IMR-90 (cell line): Measurements from ENCODE around the gene FMOD. TPM values are rescaled to one million over a fixed set of nuclear protein-coding genes. Genes with fewer than 3 reads are reported as not detected.
A peak's percentile ranks its signal among the peaks of the same experiment; 100 is the strongest.

Experiments
- ATAC-seq: fragments of 200-7000 bp; cut with Tn5 transposase; 2 replicates; pipeline ENCODE4 v1.9.1; 2020; ENCODE audit warnings: low read depth, mild to moderate bottlenecking, moderate library complexity
- BruUV-seq: library from RNA; stranded (reverse); fragments of 400-500 nt; replicated peaks from 2 replicates; lab custom pipeline; 2021; lab: Mats Ljungman, UMichigan
- CTCF ChIA-PET: fragments of 300-600 bp; formaldehyde crosslinking; extraction: SDS; loops from one replicate; lab custom pipeline; 2021; ENCODE audit warnings: antibody characterized with exemption; lab: Yijun Ruan, JAX
- POLR2A ChIA-PET: fragments of 300-600 bp; sonication (Branson Sonifier 250); formaldehyde crosslinking; loops from one replicate; lab custom pipeline; 2022; ENCODE audit warnings: antibody characterized with exemption; ENCODE audit not compliant: unreplicated experiment; lab: Charles Lee
- DNase-seq: peaks from one replicate; pipeline ENCODE4 v3.0.0; 2013
- H2AFZ ChIP-seq: replicated peaks from 2 replicates; pipeline ENCODE3; 2013; ENCODE audit warnings: low read length, mild to moderate bottlenecking; ENCODE audit not compliant: poor library complexity
- H2AK5ac ChIP-seq: 2 replicates; pipeline ENCODE4 v1.6.1; 2013; ENCODE audit warnings: low read depth, low read length, inconsistent platforms
- H2AK9ac ChIP-seq: replicated peaks from 2 replicates; pipeline ENCODE3; 2013; ENCODE audit warnings: mild to moderate bottlenecking, low read depth, low read length, moderate library complexity; ENCODE audit not compliant: poor library complexity
- H2BK120ac ChIP-seq: 2 replicates; pipeline ENCODE4 v1.6.1; 2013; ENCODE audit warnings: low read depth, low read length, inconsistent platforms
- H2BK15ac ChIP-seq: 3 replicates; pipeline ENCODE4 v1.6.1; 2013; ENCODE audit warnings: low read depth, low read length, inconsistent platforms
- H2BK20ac ChIP-seq: 2 replicates; pipeline ENCODE4 v1.6.1; 2013; ENCODE audit warnings: low read depth, mild to moderate bottlenecking, inconsistent platforms, low read length, moderate library complexity
- H2BK5ac ChIP-seq: 2 replicates; pipeline ENCODE4 v1.6.1; 2013; ENCODE audit warnings: mild to moderate bottlenecking, low read depth, low read length, inconsistent platforms; ENCODE audit not compliant: poor library complexity, severe bottlenecking
- H3K14ac ChIP-seq: replicated peaks from 2 replicates; pipeline ENCODE4 v1.6.1; 2013; ENCODE audit warnings: low read depth, low read length, inconsistent platforms
- H3K18ac ChIP-seq: 2 replicates; pipeline ENCODE4 v1.6.1; 2013; ENCODE audit warnings: low read depth, low read length, control low read depth
- H3K23ac ChIP-seq: 2 replicates; pipeline ENCODE4 v1.6.1; 2013; ENCODE audit warnings: low read depth, low read length, inconsistent platforms
- H3K27ac ChIP-seq: 2 replicates; pipeline ENCODE4 v1.5.1; 2013; ENCODE audit warnings: mild to moderate bottlenecking, control low read depth, low read length; ENCODE audit not compliant: insufficient read depth
- H3K27me3 ChIP-seq: 2 replicates; pipeline ENCODE4 v1.6.1; 2013; ENCODE audit warnings: low read length; ENCODE audit not compliant: control insufficient read depth, insufficient read depth
- H3K36me3 ChIP-seq: 2 replicates; pipeline ENCODE4 v1.6.1; 2013; ENCODE audit warnings: low read length, mixed read lengths; ENCODE audit not compliant: control insufficient read depth, insufficient read depth
- H3K4ac ChIP-seq: 2 replicates; pipeline ENCODE4 v1.6.1; 2013; ENCODE audit warnings: low read depth, low read length, inconsistent platforms
- H3K4me1 ChIP-seq: 2 replicates; pipeline ENCODE4 v1.6.1; 2013; ENCODE audit warnings: low read length, mixed read lengths; ENCODE audit not compliant: control insufficient read depth, insufficient read depth
- H3K4me2 ChIP-seq: 2 replicates; pipeline ENCODE4 v1.6.1; 2013; ENCODE audit warnings: low read depth, mild to moderate bottlenecking, control low read depth, low read length, moderate library complexity
- H3K4me3 ChIP-seq: 2 replicates; pipeline ENCODE4 v1.5.1; 2013; ENCODE audit warnings: low read depth, mild to moderate bottlenecking, control low read depth, low read length, moderate library complexity; ENCODE audit not compliant: insufficient read depth
- H3K56ac ChIP-seq: 2 replicates; pipeline ENCODE4 v1.6.1; 2013; ENCODE audit warnings: low read length, inconsistent platforms; ENCODE audit not compliant: insufficient read depth; ENCODE audit errors: extremely low read depth
- H3K79me1 ChIP-seq, 2 experiments: 2 replicates each; pipeline ENCODE4 v1.6.1; 2013; ENCODE audit warnings: low read length in 2 of 2, inconsistent platforms in 1 of 2, low read depth in 1 of 2
- H3K9ac ChIP-seq: 2 replicates; pipeline ENCODE4 v1.6.1; 2013; ENCODE audit warnings: low read depth, low read length, control low read depth
- H3K9me1 ChIP-seq: 2 replicates; pipeline ENCODE4 v1.6.1; 2013; ENCODE audit warnings: low read length, inconsistent platforms; ENCODE audit not compliant: insufficient read depth
- H3K9me3 ChIP-seq: 2 replicates; pipeline ENCODE4 v1.6.1; 2013; ENCODE audit warnings: low read length; ENCODE audit not compliant: control insufficient read depth, insufficient read depth
- H4K20me1 ChIP-seq: 2 replicates; pipeline ENCODE4 v1.6.1; 2013; ENCODE audit warnings: low read length, inconsistent platforms; ENCODE audit not compliant: insufficient read depth
- H4K5ac ChIP-seq: 2 replicates; pipeline ENCODE4 v1.6.1; 2013; ENCODE audit warnings: mild to moderate bottlenecking, low read depth, low read length, control low read depth
- H4K8ac ChIP-seq, 2 experiments: 2 replicates each; pipeline ENCODE4 v1.6.1; 2013; ENCODE audit warnings: low read depth in 2 of 2, low read length in 2 of 2, control low read depth in 1 of 2, inconsistent platforms in 1 of 2
- H4K91ac ChIP-seq: 2 replicates; pipeline ENCODE4 v1.6.1; 2013; ENCODE audit warnings: low read depth, low read length, inconsistent platforms; ENCODE audit not compliant: insufficient read depth
- POLR2A ChIP-seq: IDR thresholded peaks from 2 replicates; pipeline ENCODE4 v1.6.1; 2012; ENCODE audit warnings: mild to moderate bottlenecking, low read depth, low read length
- WGBS, 2 experiments: methylation state at CpG; one replicate each; pipeline versions ENCODE4 v1.1.5 to v1.1.7; 2013; ENCODE audit warnings: missing lambda C conversion rate in 2 of 2; ENCODE audit not compliant: insufficient read length in 1 of 2; ENCODE audit errors: extremely low coverage in 2 of 2; 5-methylcytosine and 5-hydroxymethylcytosine counted together
- dilution Hi-C: fragments of 300-500 bp; cut with HindIII; formaldehyde crosslinking; loops from one replicate; pipeline ENCODE4 v1.14.3; 2018; ENCODE audit warnings: low sequenced_read_pairs; ENCODE audit not compliant: unreplicated experiment
- in situ Hi-C: fragments of 300-500 bp; cut with MboI; formaldehyde crosslinking; loops from 3 replicates; pipeline ENCODE4 v1.14.3; 2019; ENCODE audit warnings: low sequenced_read_pairs, inconsistent platforms, mixed read lengths
- intact Hi-C: fragments of 100-400 bp; cut with micrococcal nuclease; formaldehyde crosslinking; loops from 2 replicates; pipeline ENCODE4 v1.10.0; 2022
- polyA plus RNA-seq, 3 experiments: library from polyadenylated mRNA; depleted of rRNA; stranded (reverse); fragments of >200 nt; gene quantifications; 2 replicates each; pipeline ENCODE4 v1.2.3, GENCODE V29; 2012; ENCODE audit warnings: low replicate concordance in 1 of 3
- total RNA-seq: library from RNA; depleted of rRNA; stranded (reverse); fragments of >200 nt; gene quantifications from 2 replicates; pipeline ENCODE4 v1.2.3, GENCODE V29; 2012
- TF ChIP-seq, protein P1 (sequence below): conservative IDR thresholded peaks from 2 replicates; pipeline ENCODE4 v1.5.1; 2012; ENCODE audit warnings: mild to moderate bottlenecking, low read depth, low read length, improper control_type of control experiment

The FMOD gene
- total and polyA plus RNA-seq, 2 of the 4 experiments (the other 2 are of a cell fraction): 0.18 to 2.7 TPM

DNA sequence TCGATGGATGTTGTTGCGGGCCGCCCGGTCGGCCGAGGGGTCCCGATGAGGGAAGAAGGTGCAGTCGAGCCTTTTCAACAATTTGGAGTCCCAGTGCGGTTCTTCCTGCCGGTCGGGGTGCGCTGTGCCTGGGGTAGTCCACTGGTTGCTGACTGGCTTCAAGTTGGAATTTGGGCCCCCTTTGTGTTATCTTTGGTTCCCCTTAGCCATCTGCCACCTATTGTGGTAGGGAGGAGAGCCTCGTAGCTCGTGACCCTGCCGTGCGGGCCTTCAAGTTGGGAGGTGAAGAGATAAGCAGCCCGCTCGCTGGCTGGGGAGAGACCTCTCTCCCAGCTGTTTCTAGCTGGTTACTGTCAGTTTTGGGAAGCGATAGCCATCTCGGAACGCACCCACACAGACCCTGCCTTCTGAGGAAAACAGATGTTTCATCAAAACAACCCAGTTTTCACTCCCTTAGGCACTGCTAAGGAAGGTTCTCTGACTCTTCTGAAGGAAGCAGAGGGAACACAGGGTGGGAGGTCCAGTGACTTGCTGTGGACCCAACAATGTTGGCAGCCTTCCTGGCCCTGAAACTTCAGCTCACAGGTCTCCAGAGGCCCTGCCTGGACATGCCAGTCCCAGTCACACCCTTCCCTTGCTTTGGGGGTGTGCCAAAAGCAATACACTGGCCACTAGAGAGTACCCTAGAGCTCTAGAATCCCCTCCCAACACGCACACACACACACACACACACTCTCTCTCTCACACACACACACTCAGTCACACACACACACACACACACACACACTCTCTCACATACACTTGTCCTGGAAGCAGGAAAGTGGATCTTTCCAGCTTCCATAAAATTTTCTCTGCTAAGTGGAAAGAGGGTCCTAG is 44.6 kb downstream of the FMOD start:
- peak overlapping the region; percentile 79 for H2AK9ac ChIP-seq
- peak overlapping the region; percentile 50 for H3K18ac ChIP-seq
- BruUV-seq: TSS peak; percentile 53
- H3K23ac ChIP-seq: peak overlapping the region; percentile 88; the same call in 1 of the 2 replicates
- peaks cover 7% of the 10 kb centered on the region for H3K27me3 ChIP-seq
- peak overlapping the region; percentile 38 for H4K5ac ChIP-seq
- H3K4me3 ChIP-seq: peak overlapping the region; percentile 62
- H3K27ac ChIP-seq: peak overlapping the region; percentile 81
- ChIA-PET CTCF (interaction anchor here (0.6 to 2.6 kb wide), 8 partner anchors 10 to 134 kb away, joined by 3 to 9 read pairs (median 4); no protein-coding TSS in a partner anchor), POLR2A (interaction anchor here (1.0 to 1.3 kb wide), 2 partner anchors 10 to 27 kb away, joined by 3 to 6 read pairs; no protein-coding TSS in a partner anchor)
- peak; percentile 75 for DNase-seq
- peak overlapping the region; percentile 86 for H2AFZ ChIP-seq
- peak overlapping the region; percentile 72 for H4K91ac ChIP-seq
- H2BK120ac ChIP-seq: peak overlapping the region; percentile 64
- H2BK20ac ChIP-seq: no peak overlapping the region
- peak overlapping the region; percentile 41 for H2BK5ac ChIP-seq
- peaks cover 32% of the 10 kb centered on the region; the same call in 1 of the 2 replicates for H4K20me1 ChIP-seq
- H3K9ac ChIP-seq: peak overlapping the region; percentile 62
- H2AK5ac ChIP-seq: peak overlapping the region; percentile 72; the same call in 1 of the 2 replicates
- 3% methylated on average over 11 of the region's 22 CpGs; no CpG with 5 or more reads in 1 of the 2 experiments for WGBS, 2 experiments
- H3K4ac ChIP-seq: peak overlapping the region; percentile 77
- in situ Hi-C loops (no loop called here), dilution Hi-C loops (no loop called here), intact Hi-C loops (no loop called here)
- H3K9me1 ChIP-seq: no peaks in the 10 kb centered on the region
- H3K4me2 ChIP-seq: peak overlapping the region; percentile 85
- peak overlapping the region; percentile 12; the same call in 1 of the 2 replicates for H3K56ac ChIP-seq
- H3K14ac ChIP-seq: peak overlapping the region; percentile 95
- H3K36me3 ChIP-seq: peaks cover 14% of the 10 kb centered on the region; the same call in 1 of the 2 replicates
- H3K4me1 ChIP-seq: peaks cover 7% of the 10 kb centered on the region
- peaks cover 18 to 34% of the 10 kb centered on the region in 2 experiments; a peak in 2 of 4 replicates for H3K79me1 ChIP-seq
- H3K9me3 ChIP-seq: no peaks in the 10 kb centered on the region
- peak overlapping the region; percentile 89; the same call in 2 of the 3 replicates for H2BK15ac ChIP-seq
- H4K8ac ChIP-seq: peak overlapping the region; percentile 3 to 80; a peak in 3 of 4 replicates
- TF ChIP-seq POLR2A: no peak; the same call in 1 of the 2 replicates
- TF ChIP-seq, protein P1, sequence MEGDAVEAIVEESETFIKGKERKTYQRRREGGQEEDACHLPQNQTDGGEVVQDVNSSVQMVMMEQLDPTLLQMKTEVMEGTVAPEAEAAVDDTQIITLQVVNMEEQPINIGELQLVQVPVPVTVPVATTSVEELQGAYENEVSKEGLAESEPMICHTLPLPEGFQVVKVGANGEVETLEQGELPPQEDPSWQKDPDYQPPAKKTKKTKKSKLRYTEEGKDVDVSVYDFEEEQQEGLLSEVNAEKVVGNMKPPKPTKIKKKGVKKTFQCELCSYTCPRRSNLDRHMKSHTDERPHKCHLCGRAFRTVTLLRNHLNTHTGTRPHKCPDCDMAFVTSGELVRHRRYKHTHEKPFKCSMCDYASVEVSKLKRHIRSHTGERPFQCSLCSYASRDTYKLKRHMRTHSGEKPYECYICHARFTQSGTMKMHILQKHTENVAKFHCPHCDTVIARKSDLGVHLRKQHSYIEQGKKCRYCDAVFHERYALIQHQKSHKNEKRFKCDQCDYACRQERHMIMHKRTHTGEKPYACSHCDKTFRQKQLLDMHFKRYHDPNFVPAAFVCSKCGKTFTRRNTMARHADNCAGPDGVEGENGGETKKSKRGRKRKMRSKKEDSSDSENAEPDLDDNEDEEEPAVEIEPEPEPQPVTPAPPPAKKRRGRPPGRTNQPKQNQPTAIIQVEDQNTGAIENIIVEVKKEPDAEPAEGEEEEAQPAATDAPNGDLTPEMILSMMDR: 0 out of 2 replicates have a peak, but pooled peaks have one; percentile 12
- ATAC-seq: peak; percentile 13
